ENCODE measurements around the gene THRA. TPM values are rescaled to one million over a fixed set of nuclear protein-coding genes. Genes with fewer than 3 reads are reported as not detected.

The THRA gene
- total and polyA plus RNA-seq, 9 of the 15 experiments (the other 6 are each of a cell fraction or from before 2014, with no cell fraction given) = 0.34 to 23.4 (median 12.7) TPM

GRCh38 chr17:40122999-40123810, 60.4 kb downstream of the THRA start (continued):
- TF ChIP-seq TFAM (CRISPR knock-in tag; conservative IDR thresholded peaks at IDR 0.05) (no peak), ARID2 (IDR thresholded peaks at IDR 0.05) (peak; percentile 54), LEF1 (IDR thresholded peaks at IDR 0.05) (no peak), FIP1L1 (IDR thresholded peaks at IDR 0.05; ENCODE audit: low read depth, low read length, poor library complexity, severe bottlenecking) (no peak), ZNF512 (tag; IDR thresholded peaks at IDR 0.05) (no peak), E2F5 (CRISPR knock-in tag; IDR thresholded peaks at IDR 0.05) (no peak), MLX (CRISPR knock-in tag; conservative IDR thresholded peaks at IDR 0.05) (no peak), NR1H2 (CRISPR knock-in tag; IDR thresholded peaks at IDR 0.05) (no peak), TCF7 (IDR thresholded peaks at IDR 0.05; ENCODE audit: borderline replicate concordance) (no peak), ZNF449 (CRISPR knock-in tag; IDR thresholded peaks at IDR 0.05) (no peak), CBX8 (IDR thresholded peaks at IDR 0.05; ENCODE audit: borderline replicate concordance, extremely low read depth, low read depth, low read length, poor library complexity, severe bottlenecking) (no peak), HDAC6 (IDR thresholded peaks at IDR 0.05; ENCODE audit: low read depth, low read length) (no peak), RBM25 (IDR thresholded peaks at IDR 0.05; ENCODE audit: low read depth, low read length, severe bottlenecking) (no peak), ZFPM2 (CRISPR knock-in tag; IDR thresholded peaks at IDR 0.05) (no peak), GABPB1 (CRISPR knock-in tag; IDR thresholded peaks at IDR 0.05) (no peak), BRD4 (IDR thresholded peaks at IDR 0.05) (no peak), CAMTA2 (CRISPR knock-in tag; conservative IDR thresholded peaks at IDR 0.05) (no peak), MEIS2 (IDR thresholded peaks at IDR 0.05; ENCODE audit: partially characterized antibody) (peak; percentile 40), RBM39 (optimal IDR thresholded peaks at IDR 0.05; ENCODE audit: low read depth, low read length) (no peak), ZNF655 (CRISPR knock-in tag; IDR thresholded peaks at IDR 0.05) (no peak), CBX2 (IDR thresholded peaks at IDR 0.05; ENCODE audit: insufficient read depth, low read length, poor library complexity, severe bottlenecking) (no peak), RNF2 (IDR thresholded peaks at IDR 0.05) (no peak), BCOR (IDR thresholded peaks at IDR 0.05) (peak; percentile 25; the same call in 1 of the 2 replicates)

Measured in K562 (cell line).